Activated CD8-positive, alpha-beta memory T cell treated with anti-CD3 and anti-CD28 coated beads, Interleukin-2, amount 50 U/mL, for 48 hours (primary cell): ENCODE results near the gene RAB8B.

Experiments
- DNase-seq: peaks from one replicate; pipeline ENCODE4 v3.0.0-alpha.2; 2020

RAB8B gene

GRCh38 chr15:63188926-63189871, at the start of gene RAB8B:
Gene RAB8B (plus strand): TSS chr15:63189606. CDS start chr15:63189625, 19 bp downstream.
- DNase-seq: peak; percentile 100

- DNase-seq: no peak
Observed at GRCh38 chr15:63140936-63141335, 48.5 kb upstream of the RAB8B start.

- no peak for DNase-seq
Observed at GRCh38 chr15:63145426-63145825, 44.0 kb upstream of the RAB8B start.

- DNase-seq: no peak
Observed at GRCh38 chr15:63146684-63147083, 42.7 kb upstream of the RAB8B start.

- no peak for DNase-seq
Observed at GRCh38 chr15:63151665-63152064, 37.7 kb upstream of the RAB8B start.

- no peak for DNase-seq
Observed at GRCh38 chr15:63155486-63155885, 33.9 kb upstream of the RAB8B start.

GRCh38 chr15:63156086-63156710, 33.2 kb upstream of the RAB8B start:
- no peak for DNase-seq

GRCh38 chr15:63156755-63157117, 32.7 kb upstream of the RAB8B start:
- DNase-seq: peak; percentile 58

- peak; percentile 91 for DNase-seq
Observed at GRCh38 chr15:63157118-63157843, 32.1 kb upstream of the RAB8B start, which contains the start of gene RPS27L. Gene RPS27L (minus strand): TSS chr15:63157477. CDS start chr15:63157405, 72 bp downstream.

GRCh38 chr15:63157891-63158431, 31.4 kb upstream of the RAB8B start:
- DNase-seq: peak; percentile 62

GRCh38 chr15:63160638-63161037, 28.8 kb upstream of the RAB8B start:
- no peak for DNase-seq

- no peak for DNase-seq
Observed at GRCh38 chr15:63163217-63163616, 26.2 kb upstream of the RAB8B start.

GRCh38 chr15:63165166-63165859, 24.1 kb upstream of the RAB8B start:
- DNase-seq: no peak

- DNase-seq: no peak
Observed at GRCh38 chr15:63166219-63166618, 23.2 kb upstream of the RAB8B start.

- no peak for DNase-seq
Observed at GRCh38 chr15:63169788-63170187, 19.6 kb upstream of the RAB8B start.

- DNase-seq: no peak
Observed at GRCh38 chr15:63172376-63172775, 17.0 kb upstream of the RAB8B start.

- no peak for DNase-seq
Observed at GRCh38 chr15:63172851-63173451, 16.5 kb upstream of the RAB8B start.

GRCh38 chr15:63176302-63176701, 13.1 kb upstream of the RAB8B start:
- no peak for DNase-seq

- DNase-seq: no peak
Observed at GRCh38 chr15:63178034-63178433, 11.4 kb upstream of the RAB8B start.

- no peak for DNase-seq
Observed at GRCh38 chr15:63180746-63181145, 8.7 kb upstream of the RAB8B start.

- DNase-seq: no peak
Observed at GRCh38 chr15:63181648-63182047, 7.8 kb upstream of the RAB8B start.

- no peak for DNase-seq
Observed at GRCh38 chr15:63185206-63185605, 4.2 kb upstream of the RAB8B start.
